Vagina (tissue), 2 donors: ENCODE results near the gene MTCH1.
A peak's percentile ranks its signal among the peaks of the same experiment; 100 is the strongest.

ENCODE experiments used
- POLR2A ChIP-seq, 2 donors: fragments of 450-650 bp; IDR thresholded peaks; one replicate each; pipeline ENCODE4 v1.6.1; 2017; ENCODE audit warnings: antibody characterized with exemption in 2 of 2, mild to moderate bottlenecking in 2 of 2, moderate library complexity in 2 of 2
- POLR2AphosphoS5 ChIP-seq, 2 donors: sonication (generic); formaldehyde crosslinking; IDR thresholded peaks; one replicate each; pipeline ENCODE4 v1.9.0; 2017; ENCODE audit warnings: antibody characterized with exemption in 2 of 2, mild to moderate bottlenecking in 2 of 2, low read depth in 1 of 2; ENCODE audit not compliant: insufficient read depth in 1 of 2
- TF ChIP-seq, protein P1 (sequence below), 3 experiments: fragments of 450-650 bp in 2 of 3; fragments of 200-600 bp in 1 of 3; sonication (generic) in 1 of 3; IDR thresholded peaks; one replicate each; pipeline ENCODE4 v1.5.1; 2017 to 2019; ENCODE audit warnings: antibody characterized with exemption in 3 of 3, mild to moderate bottlenecking in 2 of 3, moderate library complexity in 2 of 3

GRCh38 chr6:36986704-36987047, 680 bp upstream of the MTCH1 start:
- no peak for TF ChIP-seq POLR2A (IDR thresholded peaks at IDR 0.05)
- TF ChIP-seq, protein P1, sequence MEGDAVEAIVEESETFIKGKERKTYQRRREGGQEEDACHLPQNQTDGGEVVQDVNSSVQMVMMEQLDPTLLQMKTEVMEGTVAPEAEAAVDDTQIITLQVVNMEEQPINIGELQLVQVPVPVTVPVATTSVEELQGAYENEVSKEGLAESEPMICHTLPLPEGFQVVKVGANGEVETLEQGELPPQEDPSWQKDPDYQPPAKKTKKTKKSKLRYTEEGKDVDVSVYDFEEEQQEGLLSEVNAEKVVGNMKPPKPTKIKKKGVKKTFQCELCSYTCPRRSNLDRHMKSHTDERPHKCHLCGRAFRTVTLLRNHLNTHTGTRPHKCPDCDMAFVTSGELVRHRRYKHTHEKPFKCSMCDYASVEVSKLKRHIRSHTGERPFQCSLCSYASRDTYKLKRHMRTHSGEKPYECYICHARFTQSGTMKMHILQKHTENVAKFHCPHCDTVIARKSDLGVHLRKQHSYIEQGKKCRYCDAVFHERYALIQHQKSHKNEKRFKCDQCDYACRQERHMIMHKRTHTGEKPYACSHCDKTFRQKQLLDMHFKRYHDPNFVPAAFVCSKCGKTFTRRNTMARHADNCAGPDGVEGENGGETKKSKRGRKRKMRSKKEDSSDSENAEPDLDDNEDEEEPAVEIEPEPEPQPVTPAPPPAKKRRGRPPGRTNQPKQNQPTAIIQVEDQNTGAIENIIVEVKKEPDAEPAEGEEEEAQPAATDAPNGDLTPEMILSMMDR (IDR thresholded peaks at IDR 0.05), result no peak
- TF ChIP-seq POLR2AphosphoS5 (IDR thresholded peaks at IDR 0.05; ENCODE audit: insufficient read depth in 1 of 2, low read depth in 1 of 2), result peak in 1 of 2 donors; percentile 50
